ENCODE results near the gene CNTROB. TPM values are rescaled to one million over a fixed set of nuclear protein-coding genes. Genes with fewer than 3 reads are reported as not detected.

Gene CNTROB
- polyA plus RNA-seq, 1 donor: 67.3 TPM

DNA sequence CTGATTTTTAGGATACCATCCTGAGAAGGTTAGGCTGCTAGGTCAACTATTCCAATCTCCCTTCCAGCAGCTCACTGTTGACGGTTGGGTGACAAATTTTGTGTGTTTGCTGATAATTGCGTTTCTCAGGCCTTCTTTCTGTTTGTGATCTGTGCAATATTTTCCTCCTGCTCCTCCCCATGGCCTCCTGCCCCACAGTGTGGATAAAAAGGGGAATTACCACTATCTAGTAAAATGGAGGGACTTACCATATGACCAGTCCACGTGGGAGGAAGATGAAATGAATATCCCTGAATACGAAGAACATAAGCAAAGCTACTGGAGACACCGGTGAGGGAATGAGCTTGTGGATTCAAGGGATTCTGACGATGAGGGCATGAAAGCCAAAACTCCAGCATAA lies 34.2 kb upstream of the CNTROB start:
- no peak for DNase-seq

DNA sequence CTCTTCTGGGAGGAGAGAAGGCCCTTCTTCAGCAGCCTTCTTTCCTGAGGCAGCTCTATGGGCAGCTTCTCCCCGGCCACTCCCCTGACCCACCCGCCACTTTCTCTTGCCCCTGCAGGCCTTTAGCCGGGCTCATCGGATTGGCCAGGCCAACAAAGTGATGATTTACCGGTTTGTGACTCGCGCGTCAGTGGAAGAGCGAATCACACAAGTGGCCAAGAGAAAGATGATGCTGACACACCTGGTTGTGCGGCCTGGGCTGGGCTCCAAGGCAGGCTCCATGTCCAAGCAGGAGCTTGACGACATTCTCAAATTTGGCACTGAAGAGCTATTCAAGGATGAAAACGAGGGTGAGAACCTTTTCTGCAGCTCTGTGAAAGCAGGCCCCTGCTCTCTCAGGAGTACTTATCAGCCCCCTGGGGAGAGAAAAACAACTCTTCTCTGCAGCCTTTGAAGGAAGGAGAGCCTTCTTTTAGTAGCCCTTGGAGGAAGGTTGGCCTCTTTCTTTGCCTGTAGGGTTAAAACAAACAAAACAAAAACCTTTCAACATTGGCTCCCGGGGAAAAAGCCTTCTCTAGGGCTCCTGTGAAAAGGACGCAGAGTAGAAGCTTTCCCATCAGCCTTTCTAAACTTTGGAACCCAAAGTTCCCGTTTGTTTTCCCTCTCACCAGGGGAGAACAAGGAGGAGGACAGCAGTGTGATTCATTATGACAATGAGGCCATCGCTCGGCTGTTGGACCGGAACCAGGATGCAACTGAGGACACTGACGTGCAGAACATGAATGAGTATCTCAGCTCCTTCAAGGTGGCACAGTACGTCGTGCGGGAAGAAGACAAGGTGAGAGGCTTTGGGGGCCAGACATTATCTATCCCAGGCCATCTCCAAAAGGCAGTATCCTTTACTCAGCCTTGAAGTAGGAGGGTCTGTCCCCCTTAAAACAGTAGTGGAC lies 28.6 kb upstream of the CNTROB start:
- no peak for DNase-seq

DNA sequence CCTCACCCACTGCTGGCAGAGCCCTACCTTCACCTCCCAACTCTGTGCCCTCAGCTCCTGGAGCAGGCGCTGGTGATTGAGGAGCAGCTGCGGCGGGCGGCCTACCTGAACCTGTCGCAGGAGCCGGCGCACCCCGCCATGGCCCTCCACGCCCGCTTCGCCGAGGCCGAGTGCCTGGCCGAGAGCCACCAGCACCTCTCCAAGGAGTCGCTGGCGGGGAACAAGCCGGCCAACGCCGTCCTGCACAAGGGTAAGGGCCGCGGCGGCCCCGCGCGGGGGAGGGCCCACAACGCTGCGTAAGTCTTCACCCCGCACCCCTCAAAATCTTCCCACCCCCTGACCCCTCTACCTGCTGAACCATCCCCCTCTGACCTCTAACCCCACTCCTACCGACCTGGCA lies 22.9 kb upstream of the CNTROB start:
- no peak for DNase-seq

DNA sequence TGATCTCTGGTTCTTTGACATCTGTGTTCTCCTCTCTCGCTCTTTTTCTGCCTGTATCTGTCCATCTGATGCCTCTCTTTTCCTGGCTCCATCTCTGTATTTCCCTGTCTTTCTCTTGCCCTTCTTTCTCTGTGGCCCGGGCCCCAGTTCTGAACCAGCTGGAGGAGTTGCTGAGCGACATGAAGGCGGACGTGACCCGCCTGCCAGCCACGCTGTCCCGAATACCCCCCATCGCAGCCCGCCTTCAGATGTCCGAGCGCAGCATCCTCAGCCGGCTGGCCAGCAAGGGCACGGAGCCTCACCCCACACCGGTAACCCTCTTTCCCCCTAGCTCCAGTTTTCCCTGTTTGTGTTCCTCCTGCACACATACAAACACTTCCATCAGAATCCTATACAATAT lies 21.7 kb upstream of the CNTROB start:
- DNase-seq: no peak

DNA sequence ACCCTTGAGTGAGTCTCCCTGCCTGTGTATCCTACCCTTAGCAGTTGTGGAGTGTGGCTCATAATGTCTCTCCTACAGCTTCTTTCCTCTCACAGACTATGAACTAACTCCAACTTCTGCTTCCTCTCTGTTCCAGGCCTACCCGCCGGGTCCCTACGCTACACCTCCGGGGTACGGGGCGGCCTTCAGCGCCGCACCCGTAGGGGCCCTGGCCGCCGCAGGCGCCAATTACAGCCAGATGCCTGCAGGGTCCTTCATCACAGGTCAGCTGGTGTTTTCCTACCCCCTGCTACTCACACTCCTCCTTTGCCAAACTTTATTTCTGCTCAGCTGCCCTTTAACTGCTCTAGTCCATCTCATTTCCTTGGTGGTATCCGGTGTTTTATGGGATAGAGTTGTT lies 21.3 kb upstream of the CNTROB start:
- no peak for DNase-seq

DNA sequence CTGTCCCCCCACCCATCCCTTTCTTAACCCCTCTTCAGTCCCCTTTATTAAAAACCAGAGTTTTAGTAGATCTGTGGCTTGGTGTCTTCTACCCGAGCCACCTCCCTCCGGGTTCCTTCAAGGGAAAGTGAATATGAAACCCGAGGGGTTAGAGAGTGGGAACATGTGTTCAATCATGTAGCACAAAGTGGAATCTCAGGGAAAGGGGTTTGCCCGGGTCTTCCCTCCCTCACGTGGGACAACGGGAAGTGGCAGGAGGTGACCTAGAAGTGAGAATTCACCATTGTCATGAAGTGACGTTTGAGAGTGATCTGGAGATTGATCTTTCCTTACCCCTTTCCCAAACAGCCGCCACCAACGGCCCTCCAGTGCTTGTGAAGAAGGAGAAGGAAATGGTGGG lies 20.9 kb upstream of the CNTROB start:
- no peak for DNase-seq

DNA sequence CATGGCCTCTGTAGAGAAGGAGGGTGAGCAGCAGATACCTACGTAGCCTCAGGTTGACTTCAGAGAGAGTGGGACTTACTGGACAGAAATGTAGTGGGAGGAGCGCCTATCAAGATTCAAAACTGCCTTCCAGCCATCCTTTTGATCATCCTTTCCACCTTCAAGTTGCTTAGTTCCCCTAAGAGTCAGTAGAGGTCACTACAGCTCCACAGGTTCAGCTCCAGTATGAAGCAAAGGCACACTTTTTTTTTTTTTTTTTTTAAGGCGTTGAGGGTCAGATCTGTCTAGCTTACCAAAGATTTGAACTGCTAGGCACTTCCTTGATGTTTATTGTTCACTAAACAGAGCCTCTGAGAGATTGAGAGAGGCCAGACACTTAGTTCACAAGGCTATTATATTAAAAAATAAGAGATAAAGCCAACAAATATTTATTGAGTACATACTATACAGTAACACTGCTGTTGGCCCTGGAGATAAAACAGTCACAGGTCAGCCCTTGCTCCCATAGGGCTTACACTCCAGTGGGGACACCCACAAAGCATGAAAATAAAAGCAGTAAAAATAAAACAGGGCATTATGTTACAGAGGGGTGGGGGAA lies 19.0 kb upstream of the CNTROB start:
- peak; percentile 64 for DNase-seq

DNA sequence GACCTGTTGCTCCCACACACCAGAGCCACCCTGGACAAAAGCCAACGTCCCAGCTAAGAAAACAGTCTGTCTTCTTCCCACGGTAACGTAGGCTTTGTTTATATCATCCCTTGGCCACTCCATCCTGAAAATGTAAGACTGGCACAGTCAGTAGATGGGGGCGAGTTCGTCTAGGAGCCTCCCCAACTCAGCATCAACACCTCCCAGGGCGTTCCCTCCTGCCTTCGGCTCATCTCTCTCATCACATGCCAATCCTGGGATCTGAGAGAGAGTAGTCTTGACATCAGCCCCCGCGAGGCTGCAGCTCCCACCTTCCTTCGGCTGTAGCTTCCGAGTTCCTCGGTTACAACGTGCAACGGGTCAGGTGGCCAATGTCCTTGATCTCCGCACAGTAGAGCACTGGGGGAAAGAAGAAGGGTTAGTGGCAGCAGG lies 16.8 kb upstream of the CNTROB start:
- no peak for DNase-seq

DNA sequence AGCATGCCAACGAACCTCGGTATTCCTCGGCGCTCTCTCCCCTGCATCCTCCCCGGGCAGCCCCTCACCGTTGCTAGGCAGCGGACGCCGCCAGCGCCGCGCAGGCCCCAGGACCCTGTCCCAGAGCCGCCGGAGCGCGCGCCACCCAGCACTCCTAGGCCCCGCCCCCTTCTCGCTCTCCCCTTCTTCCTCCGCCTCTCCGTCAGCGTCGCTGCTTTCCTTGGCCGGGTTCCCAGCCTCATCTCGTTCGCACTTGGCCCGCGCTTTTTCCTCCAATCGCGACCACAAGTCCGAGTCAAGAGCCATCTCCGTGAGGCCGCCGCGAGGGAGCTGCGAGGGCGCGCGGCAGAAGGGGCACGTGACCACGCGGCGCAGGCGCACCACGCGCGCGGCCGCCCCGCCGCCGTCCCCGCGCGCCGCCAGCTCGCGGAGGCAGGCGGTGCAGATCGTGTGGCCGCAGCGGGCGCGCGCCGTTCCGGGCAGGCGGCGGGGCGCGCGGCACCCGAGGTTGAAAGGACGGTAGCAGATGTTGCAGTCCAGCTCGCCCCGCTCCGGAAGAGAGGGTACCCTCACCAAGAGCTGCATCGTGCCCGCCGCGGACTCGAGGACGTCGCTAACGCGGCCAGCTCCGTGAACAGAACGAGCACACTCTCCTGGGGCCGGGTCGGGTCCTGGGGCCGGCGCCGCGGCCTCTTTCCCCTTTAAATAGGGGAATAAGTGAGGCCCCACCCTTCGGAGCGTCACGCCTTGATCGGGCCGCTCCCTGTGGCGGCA lies 16.2 kb upstream of the CNTROB start, which contains the start of gene RNF227:
RNF227 (minus strand) TSS at position 679 of the 774 bp plus-strand sequence; CDS start at position 585, 94 bp downstream.
- peak; percentile 96 for DNase-seq

DNA sequence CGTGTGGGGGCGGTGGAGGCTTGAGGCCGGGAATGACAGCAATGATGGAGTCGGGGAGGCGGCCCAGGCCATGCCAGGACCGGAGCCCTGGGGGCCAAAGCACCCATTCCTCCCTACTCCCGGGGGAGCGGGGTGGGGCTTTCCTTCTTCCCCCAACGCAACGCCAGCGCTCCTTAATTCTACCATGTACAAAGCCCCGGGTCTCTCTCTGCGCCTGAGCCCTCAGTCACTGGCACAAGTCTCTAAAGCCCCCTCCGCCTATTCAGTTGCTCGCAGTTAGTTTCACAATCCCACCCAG lies 15.7 kb upstream of the CNTROB start:
- no peak for DNase-seq

DNA sequence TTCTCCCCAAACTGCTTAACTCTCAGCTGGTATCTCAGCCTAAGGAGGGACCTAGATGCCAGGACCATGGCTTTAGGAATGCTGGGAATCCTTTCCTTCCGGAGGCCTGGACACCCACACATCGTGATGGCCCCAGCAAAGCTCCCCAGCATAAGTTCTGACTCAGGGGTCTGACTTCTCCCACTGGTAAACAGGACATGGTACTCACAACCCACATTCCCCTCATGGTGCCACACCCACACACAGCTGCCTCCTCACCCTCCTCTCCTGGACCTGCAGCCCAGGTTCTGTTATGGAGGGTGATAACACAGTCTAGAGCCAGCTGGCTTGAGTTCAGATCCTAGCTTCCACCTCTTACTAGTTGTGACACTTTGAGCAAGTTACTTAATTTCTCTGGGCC lies 15.2 kb upstream of the CNTROB start:
- DNase-seq: no peak

DNA sequence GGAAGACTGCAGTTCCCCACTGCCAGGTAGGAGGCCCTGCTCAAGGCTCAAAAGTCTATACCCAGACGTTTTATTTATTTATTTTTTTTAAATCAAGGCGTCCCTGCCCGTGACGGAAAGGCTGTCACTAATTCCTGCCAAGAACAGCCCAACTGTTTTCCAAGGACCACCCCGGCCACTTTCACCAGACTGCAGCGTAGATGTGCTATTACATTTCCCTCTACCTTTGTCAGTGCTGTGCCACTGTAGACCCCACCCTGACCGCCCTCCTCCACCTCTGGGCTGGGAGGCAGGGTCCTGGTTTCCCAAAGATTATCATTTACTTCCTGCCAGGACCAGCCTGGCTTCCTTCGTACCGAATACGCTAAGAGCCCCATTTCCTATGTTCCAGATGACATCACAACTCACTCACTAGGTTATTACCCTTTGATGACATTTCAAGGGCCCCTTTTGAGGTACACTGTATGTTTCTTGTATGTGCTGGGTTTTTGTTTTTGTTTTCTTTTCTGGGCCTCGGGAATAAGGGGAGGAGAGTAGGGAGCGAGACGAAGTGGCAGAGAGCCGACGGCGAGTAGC lies 9.6 kb upstream of the CNTROB start:
- no peak for DNase-seq

DNA sequence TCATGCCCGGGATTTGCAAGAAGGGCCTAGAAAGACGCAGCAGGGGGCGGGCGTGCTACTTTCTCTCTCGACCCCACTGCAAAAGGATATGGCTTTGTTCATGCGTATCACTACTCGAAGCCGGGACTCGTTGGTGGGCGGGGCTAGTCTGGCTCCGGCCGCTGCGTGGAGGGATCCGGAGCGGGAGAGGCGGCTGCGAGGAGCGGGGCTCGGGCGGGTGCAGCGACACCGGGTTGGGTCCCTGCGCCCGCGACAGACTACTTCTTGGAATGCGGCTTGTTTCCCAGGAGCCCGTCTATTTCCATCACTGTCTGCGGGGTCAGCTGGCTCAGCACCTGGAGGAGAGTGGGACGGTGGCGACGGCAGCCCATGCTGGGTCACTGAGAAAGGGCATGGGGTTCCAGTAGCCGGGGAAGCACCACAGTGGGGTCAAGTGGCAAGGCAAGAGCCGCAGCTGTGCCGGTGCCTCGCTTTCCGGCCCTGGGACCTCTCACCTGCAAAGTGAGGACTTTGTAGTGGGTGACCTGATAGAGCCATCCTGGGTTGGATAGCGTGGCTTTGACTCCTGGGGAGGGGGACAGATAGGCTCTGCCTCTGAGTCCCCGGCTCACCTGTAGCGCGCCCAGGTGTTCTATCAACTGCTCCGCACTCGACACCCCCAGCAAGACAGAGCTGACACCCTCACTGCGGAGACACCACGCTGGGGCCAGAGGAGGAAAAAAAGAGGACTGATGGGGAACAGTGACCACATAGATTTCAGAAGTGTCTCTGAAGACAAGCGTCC lies 9.0 kb upstream of the CNTROB start:
- DNase-seq: peak; percentile 93

DNA sequence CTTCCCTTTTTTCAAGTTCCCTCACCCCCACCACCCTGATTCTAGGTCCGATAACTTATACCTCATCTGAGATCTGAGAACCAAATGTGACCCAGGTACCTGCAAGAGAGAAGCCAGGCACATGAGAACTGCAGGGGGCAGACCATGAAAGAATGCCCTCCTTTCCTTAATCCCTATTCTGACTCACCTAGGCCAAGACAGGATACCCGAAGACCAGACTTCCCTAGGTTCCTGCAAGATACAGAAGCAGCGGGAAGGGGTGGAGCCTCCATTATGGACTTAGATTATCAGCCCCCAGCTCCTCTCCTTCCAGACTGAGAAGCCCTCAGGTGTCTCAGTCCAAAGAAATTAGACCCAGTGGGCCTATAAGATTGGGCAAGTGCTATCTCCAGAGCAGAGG lies 4.4 kb upstream of the CNTROB start:
- no peak for DNase-seq

DNA sequence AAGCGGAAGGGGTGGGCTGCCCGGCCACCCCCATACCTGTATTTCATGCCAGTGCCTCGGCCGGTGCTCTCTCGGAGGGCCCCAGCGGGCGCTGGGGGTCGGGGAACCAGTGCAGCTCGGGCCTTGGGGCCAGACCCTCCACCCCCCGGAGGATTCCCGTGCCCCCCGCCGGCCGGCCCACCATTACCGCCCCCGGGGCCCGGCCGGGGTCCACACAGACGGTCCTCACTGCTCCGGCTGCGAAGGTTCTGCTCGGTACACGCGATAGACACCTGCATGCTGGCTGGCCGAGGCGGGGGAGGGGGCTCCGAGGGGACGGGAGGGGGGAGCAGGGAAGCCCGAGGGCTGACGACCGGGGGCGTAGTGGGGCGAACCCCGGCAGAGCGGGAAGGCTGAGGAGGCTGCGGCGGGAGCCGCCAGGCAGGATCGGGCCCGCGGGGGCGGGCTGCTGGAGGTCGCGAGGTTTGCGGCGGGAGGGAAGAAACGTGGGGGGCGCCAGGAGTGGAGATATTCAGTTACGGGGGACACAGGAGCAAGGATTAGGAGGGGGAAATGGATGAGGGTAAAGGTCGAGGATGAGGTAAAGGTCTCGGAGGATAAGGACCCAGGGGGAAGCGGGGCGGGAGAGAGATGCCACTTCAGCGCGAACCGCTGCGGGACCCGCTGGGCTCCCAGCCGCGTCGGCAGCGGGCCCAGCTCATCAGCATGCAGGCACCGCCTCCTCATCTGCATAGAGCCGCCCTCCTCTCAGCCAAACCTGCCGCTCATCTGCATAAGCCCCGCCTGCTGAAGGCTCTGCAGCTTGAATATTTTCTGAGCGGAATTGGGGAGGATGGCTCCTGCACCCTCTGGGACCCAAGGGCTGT lies 2.6 kb upstream of the CNTROB start, which contains the start of gene KCNAB3:
KCNAB3 (minus strand) TSS at position 699 of the 866 bp plus-strand sequence; CDS start at position 278, 421 bp downstream.
- peak; percentile 75 for DNase-seq

DNA sequence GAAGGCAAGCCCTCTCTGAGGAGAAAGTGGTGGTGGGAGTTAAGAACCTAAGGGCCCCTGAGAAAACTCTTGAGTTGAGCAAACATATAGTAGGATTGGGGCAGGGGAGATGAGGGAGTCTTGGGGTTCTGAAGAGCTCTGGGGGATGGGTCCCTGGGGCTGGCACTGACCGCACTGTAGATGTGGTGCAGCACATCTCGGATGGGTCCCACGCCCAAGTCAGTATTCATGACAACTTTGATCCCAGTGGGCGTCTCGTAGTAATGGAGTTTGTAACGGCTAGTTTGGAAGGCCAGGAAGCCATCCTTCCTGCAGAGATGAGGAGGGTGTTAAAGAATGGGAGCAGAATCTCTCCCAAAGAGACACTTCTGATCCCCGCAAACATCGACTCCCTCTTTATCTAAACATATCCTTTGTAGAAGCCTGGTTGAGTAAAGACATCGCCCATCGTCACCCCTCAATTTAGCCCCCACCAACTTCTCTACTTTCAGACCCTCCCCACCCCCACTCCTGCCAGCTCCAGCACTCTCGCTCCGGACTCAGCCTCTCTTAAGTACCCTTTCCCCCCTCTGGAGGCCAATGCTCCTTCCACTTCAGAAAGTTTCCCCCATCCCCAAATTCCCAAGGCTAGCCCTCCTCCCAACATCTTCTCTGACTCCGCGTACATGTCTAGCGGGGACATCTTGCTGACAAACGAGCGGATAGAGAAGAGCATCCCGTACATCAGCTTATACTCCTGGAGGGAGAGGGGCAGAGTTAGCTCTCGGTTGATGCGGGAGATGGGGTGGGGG lies 970 bp upstream of the CNTROB start:
- no peak for DNase-seq

DNA sequence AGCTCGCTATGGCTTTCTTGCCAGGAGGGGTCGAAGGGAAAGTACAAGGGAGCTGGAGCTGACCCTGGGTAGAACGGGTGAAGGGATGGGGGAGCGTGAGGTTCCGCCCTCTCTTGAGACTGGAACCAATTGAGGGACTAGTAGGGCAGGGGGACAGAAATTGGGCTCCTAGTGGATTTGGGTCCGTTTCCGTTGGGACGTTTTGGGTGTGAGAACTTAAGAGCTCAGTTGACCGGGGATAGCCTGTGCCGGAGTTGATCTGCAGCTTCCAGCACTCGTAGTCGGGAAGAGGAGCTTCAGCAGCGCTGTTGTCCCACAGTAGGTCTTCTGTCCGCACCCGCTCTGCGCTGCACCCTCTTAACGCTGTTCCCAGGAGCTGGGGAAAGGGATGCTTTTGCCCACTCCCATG lies 481 bp downstream of the CNTROB start:
- DNase-seq: peak; percentile 43

DNA sequence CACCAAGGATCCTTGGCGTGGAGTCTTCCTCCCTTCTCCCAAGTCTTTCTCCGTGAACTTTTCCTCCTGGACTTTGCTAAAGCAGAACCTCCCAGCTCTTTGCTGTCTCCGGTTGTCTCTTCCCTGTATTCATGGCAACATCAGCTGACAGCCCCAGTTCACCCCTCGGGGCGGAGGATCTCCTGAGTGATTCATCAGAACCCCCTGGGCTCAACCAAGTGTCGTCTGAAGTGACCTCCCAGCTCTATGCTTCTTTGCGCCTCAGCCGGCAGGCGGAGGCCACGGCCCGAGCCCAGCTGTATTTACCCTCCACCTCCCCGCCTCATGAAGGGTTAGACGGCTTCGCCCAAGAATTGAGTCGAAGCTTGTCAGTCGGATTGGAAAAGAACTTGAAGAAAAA lies 943 bp downstream of the CNTROB start:
- peak; percentile 26 for DNase-seq

DNA sequence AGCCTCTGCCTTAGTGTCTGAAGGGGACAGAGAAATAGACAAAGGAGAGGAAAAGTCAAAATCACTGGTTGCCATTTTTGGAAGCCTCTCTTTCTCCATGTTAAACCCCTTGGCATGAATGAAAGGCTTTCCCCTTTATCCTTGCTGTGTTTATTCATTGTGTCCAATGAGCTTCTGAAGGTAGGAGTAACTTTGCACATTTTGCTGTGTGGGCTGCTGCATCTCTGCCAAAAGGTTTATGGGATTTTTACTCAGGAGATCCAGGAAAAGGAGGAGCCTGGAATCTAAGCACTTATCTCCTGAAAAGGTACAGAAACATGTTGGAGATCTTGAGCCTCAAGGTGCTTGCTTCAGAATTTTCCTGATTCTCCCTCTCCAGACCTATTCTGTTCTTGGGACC lies 3.9 kb downstream of the CNTROB start:
- no peak for DNase-seq

DNA sequence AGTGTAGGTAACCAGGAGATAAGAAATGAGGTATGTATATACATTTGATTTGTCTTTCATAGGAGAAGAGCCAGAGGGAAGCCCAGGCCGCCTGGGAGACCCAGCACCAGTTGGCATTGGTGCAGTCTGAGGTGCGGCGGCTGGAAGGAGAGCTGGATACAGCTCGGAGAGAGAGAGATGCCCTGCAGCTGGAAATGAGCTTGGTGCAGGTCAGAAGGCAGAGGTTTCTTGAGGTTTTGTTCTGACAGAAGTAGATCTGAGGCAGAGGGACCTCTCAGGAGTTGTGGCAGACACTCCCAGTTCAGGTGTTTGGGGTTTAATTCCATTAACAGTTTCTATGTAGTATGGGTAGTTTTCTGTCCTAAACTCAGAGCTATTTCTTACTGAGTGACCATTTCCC lies 8.0 kb downstream of the CNTROB start:
- DNase-seq: no peak

Measured in left kidney (tissue), 2 donors.